Fibroblast of skin of abdomen (primary cell): ENCODE measurements around the gene HECTD2.
"Not testable (repeated sequence)": the region's sequence is repeated elsewhere in the genome, so short reads cannot be mapped to it uniquely, and the experiment has no call there.

ENCODE experiments used
- DNase-seq: peaks from one replicate; pipeline ENCODE4 v3.0.0-alpha.2; 2013

The HECTD2 gene

DNA sequence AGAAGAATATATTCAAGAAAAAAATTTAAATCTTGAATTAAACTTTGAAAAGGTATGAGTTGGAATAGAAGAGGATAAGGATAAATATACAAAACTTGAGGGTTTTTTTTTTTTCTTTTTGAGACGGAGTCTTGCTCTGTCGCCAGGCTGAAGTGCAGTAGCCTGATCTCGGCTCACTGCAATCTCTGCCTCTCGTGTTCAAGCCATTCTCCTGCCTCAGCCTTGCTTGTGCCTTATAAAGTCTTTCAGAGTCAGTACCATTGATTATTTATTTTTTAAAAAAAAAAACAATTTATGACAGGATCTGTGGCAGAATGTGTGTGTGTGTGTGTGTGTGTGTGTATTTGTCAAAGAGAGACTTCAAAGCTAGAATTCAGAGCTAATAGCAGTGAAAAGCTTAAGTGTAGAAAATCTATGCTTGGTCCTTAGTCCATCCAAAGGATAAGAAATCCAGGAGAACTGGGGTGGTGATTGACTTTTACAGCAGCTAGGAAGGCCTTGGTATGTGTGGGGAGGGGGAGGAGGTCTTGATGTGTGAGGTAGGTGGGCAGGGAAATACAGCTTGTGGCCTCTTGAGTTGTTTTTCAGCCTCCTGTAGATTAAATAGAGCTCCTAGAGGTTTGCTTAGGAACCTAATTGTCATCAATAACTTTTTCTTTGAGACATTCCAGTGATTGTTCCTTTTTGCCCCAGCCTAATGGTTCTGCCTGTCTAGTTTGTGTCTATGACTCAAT, 2.4 kb downstream of the HECTD2 start:
- no peak for DNase-seq

DNA sequence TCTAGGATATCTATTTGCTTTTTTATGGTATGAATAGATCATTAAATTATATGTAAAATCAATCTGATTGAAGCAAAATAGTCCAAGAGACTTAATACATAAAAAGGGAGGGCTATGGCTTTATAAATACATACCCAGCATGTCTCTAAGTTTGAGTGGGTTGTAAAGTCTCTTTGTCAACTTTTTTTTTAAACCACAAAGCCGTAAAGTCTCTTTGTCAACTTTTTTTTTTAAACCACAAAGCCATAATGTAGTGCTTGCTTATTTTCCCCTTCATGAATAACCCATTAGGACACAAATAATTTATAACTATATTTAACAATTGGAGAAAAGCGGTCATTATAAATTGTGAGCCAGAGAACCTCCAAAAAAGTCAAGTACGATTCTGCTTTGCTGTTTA, 5.7 kb downstream of the HECTD2 start:
- DNase-seq: peak; percentile 48

DNA sequence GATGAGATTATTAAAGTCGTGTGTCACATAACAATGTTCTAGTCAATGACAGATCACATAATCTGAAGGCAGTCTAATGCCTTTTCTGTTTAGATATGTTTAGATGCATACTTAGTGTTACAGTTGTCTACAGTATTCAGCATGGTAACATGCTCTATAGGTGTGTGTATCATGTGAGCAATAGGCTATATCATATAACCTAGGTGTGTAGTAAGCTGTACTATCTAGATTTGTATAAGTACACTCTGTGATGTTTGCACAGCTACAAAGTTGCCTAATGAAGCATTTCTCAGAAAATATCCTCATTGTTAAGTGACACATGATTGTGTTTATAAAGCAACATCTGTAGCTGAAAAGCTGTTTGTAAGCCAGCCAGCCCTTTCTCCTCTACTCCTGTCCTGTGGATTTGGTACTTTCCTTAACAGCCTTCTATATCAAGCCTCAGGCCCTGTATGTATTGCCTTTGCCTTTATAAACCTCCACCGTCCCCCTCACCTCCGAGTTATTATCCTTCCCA, 6.3 kb downstream of the HECTD2 start:
- no peak for DNase-seq

DNA sequence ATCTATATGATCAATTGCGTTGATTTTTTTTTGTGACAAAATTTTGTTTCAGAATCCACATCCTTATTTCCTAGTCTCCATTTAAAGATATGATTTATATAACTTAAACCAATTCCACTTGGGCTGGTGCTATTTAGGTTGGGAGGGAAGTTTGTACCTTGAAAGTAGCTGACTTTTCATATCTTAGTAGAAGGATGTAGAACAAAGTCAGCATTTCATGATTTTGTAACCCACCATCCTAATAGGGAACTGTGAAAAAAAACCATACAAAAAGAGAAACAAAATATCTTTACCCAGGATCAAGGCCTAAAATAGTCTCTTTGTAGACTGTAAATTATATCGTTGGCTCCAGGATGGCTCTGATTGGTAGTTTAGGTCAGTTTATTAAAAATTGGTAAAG, 8.3 kb downstream of the HECTD2 start:
- DNase-seq: no peak

DNA sequence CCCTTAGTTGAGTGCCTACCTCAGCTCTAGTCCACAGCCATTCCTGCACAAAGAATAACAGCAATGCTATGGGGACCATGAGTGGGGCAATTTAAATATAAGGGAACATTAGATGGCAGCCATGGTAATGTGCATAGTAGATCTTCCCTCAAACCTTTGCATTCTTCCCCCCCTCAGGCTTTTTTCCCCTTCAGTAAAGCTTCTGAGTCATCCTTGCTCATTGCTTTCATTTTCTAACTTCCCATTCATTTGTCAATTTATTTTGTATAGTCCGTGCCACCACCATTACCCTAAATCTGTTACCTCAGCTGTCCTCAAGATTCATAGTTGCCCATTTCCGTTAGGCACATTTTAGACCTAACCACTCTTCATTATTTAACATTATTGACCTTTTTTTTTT, 10.7 kb downstream of the HECTD2 start:
- peak; percentile 53 for DNase-seq

DNA sequence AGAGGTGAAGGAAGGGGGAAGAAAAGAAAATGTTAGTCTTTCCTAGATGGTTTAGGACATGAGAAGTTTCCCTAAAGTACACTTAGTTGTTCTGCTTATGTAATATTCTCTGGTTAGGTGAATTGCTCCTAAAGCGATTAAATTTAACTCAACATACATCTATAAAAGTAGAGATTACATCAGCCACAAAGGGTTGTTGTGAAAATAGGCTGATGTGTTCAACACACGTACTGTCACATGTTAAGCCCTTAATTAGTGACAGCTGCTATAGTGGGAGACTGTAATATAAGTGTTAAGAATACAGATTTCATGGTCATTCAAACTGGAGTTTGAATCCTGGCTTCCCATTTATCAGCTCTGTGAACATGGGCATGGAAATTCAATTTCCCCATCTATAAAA, 12.8 kb downstream of the HECTD2 start:
- DNase-seq: peak; percentile 61

DNA sequence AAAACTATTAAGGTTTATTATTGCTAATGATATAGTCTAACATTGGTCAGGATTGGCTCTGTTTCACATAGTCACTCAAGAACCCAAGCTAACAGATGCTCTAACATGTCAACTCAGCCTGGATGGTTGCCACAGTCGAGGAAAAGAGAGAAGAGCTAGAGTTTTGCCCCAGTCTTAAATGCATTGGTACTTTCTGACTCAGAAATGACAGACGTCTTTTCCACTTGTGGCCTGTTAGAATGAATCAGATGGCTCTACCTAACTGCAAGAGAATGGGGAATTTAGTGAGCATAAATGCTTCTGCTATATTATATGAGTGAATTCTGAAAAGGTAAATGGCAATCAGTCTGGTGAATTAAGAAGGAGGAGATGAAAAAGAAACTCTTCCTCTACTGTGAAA, 13.9 kb downstream of the HECTD2 start:
- peak; percentile 50 for DNase-seq

DNA sequence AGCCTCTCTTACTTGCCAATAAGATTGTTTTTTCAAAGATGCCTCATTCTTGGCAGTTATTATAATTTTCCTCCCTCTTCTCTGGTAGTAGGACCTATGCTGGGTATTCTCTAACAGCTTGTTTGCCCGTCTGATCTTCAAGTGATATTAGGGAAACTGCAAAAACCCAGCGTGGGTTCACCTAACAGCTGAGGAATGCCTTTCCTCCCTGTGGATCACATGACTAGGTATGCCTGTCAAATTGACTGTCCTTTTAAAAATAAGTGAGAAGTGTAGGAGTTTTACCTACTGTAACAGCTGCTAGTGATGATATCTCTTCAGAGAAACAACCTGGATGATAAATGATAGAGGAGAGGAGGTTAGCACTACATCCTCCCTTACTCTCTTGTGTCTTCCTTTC, 22.0 kb downstream of the HECTD2 start:
- no peak for DNase-seq

DNA sequence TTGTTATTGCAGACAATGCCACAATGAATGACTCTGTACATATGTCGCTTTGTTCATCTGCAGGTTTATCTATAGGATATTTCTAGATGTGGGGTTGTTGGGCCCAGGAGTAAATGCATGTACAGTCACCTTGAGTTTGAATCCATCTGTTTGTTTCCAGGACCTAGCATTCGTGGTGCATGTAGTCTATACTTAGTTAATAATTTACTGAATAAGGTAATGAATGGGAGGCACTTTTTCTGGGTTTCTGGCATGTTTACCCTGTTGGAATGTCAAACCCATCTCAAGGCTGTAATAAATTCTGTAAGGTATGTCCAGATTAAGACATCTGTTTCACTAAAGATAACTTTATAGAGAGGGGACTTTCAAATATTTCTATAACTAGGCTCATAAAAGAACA, 23.5 kb downstream of the HECTD2 start:
- DNase-seq: peak; percentile 22

DNA sequence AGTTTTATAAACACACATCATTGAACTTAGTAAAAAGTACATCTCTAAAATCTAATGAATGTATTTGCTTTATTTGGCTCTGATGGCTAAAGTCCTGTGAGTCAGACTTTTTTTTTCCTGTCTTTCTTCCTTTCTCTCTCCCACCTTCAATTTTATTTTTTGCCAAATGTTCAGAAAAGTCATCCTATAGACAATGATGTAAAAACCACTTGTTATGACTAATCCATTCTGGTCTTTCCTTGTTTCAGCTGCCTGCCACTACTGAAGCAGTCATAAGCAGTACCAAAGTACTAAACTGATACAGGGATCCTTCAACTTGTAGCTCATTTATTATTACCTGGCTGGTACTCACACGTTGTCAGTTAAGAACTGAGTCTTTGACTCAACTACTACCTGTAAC, 23.9 kb downstream of the HECTD2 start:
- DNase-seq: peak; percentile 72

DNA sequence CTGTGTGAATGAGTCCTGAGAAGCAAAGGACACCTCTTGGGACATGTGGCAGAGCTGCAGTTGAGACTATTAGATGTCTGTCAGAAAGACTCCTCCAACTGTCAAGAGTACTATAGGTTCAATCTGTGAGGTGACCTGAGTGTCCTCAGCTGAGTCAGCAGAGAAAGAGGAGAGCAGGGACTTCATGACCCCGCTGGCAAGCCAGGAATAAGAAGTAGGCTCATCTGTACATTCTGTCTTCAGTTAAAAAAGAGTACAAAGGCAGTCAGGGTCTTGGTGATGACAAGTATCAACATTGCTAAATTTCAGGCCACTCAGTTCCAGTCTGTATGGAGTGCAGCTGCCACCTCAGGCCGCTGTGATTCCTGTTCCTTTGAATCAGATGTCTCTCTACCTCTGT, 25.1 kb downstream of the HECTD2 start:
- DNase-seq: no peak

DNA sequence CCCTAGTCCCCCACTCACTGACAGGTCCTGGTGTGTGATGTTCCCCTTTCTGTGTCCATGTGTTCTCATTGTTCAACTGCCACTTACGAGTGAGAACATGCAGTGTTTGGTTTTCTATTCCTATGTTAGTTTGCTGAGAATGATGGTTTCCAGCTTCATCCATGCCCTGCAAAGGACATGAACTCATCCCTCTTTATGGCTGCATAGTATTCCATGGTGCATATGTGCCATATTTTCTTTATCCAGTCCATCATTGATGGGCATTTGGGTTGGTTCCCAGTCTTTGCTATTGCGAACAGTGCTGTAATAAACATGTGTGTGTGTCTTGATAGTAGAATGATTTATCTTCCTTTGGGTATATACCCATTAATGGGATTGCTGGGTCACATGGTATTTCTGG, 28.1 kb downstream of the HECTD2 start:
- not testable (repeated sequence) for DNase-seq

DNA sequence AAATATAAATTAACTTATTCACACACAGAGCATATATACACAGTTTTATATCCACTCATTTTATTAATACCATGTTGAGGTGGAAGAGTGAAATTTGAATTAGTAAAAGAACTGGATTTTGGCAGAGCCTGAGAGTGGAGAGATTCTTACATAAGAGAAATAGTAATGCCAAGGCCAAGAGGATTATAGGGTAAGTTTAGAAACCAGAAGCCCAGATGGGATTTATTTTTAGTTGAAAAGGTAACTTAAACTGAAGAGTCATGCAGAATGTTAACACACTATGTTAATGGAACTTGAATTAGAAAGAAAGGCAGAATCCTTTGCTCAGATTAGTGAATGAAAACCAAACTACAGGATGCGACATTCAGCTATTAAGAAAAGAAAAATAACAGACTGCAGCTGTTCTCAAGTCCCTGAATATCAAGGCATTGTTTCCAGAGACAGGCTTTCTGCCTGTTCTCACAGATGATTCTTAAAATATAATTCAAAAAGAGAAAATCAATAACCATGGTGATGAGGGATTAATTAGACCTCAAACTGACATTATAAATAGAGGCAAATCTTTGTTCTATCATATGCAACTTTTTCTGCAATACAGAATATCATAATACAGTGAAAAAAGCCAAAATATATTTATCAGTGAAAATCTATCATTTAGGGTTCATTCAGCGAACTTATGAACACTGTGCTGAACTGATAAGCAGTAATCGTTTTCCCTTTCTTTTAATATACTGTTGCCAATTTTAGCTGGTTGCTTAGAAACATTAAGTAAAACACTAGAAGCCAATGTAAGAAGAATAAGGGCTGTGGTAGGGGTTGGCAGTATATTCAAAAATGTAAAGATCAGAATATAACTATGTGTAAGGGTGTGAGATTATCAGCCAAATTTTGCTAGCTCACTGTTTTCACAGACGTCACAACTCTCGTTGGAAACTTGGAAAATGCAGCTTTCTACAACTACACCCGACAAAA, 34.4 kb downstream of the HECTD2 start:
- DNase-seq: no peak

DNA sequence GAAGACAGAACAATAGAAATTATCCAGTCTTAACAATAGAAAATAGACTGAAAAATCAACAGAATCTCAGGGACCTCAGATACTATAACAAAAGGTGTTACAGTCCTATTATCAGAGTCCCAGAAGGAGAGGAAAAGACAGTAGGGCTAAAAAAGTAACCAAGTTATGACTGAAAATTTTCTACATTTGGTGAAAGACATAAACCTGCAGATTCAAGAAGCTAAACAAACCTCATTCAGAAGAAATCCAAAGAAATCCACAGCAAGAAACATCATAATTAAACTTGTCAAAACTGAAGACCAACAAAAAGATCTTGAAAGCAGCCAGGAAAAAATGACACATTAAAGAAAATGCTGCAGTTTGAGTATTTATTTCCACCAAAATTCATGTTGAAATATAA, 41.9 kb downstream of the HECTD2 start:
- DNase-seq: no peak

DNA sequence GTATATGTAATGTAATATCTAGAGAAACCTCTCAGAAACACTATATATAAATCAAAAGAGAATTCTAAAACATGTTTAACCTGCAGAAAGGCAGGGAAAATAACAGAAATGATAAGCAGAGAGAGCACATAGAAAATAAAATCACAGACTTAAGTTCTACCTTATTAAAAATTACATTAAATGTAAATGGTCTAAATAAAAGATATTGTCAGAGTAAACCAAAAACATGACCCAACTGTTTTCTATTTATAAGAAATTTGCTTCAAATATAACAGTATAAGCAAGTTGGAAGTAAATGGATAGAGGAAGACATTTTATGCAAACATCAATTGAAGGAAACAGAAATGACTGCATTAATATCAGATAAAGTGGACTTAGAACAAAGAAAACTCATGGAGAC, 43.4 kb downstream of the HECTD2 start:
- DNase-seq: no peak

DNA sequence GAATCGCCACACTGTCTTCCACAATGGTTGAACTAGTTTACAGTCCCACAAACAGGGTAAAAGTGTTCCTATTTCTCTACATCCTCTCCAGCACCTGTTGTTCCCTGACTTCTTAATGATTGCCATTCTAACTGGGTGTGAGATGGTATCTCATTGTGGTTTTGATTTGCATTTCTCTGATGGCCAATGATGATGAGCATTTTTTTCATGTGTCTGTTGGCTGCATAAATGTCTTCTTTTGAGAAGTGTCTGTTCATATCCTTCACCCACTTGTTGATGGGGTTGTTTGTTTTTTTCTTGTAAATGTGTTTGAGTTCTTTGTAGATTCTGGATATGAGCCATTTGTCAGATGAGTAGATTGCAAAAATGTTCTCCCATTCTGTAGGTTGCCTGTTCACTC, 45.0 kb downstream of the HECTD2 start:
- DNase-seq: not testable (repeated sequence)

DNA sequence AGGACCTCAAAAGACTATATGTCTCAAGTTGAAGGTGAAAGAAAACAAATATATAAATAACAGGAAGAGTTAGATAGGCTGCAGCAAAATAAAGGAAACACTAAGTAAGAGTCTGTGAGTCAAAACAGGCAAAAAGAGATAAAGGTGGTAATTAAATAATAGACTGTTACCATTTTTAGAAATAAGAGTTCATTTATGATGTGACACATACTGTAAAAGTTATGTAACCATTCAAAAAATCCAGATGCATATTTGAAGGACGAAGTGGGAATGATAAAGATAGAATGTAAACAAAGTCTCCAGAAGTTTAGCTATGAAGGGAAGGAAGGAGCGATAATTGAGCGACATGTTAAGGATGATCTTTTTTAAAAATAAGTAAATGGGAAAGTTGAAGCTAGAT, 50.5 kb downstream of the HECTD2 start:
- DNase-seq: peak; percentile 6

DNA sequence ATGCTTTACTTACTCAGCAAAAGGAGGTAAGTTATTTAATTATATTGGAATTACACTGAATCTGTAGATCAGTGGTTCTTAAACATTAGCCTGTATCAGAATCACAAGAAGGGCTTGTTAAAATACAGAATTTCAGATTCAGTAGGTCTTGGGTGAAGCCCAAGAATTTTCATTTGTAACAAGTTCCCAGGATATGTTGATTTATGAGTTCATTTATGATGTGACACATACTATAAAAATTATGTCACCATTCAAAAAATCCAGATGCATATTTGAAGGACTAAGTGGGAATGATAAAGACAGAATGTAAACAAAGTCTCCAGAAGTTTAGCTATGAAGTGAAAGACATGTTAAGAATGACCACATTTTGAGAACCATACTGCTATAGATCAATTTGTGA, 52.3 kb downstream of the HECTD2 start:
- DNase-seq: peak; percentile 61

DNA sequence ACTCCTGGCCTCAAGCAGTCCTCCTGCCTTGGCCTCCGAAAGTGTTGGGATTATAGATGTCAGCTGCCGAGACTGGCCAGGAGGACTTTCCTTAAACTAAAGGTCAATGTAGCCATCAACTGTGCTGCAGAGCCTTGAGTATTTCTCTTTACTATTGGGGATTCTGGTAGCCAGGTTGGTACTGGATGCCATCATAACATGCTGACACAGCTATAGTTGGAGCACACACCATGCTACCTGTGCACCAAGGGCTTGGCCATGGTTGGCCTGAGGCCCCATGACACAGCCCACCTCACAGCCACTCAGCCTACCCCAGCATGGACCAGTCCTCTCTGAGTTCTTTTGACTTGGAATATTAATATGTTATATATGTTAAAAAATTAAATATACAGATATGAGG, 54.4 kb downstream of the HECTD2 start:
- no peak for DNase-seq

DNA sequence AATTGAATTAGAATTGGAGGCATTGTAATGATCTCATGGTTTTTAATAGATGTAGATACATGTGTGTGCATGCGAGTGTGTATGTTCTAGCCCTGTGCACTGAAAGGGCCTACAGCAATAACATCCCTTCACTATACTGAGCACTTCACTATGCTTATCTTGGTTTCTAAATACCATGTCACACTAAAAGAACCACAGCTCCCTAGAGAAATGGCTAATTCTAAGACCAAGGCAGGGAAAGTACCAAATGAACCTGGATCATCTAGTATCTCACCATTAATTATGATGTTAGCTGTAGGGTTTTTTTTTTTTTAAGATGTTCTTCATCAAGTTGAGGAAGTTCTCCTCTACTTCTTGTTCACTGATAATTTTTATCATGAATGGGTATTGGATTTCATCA, 55.1 kb downstream of the HECTD2 start:
- no peak for DNase-seq

DNA sequence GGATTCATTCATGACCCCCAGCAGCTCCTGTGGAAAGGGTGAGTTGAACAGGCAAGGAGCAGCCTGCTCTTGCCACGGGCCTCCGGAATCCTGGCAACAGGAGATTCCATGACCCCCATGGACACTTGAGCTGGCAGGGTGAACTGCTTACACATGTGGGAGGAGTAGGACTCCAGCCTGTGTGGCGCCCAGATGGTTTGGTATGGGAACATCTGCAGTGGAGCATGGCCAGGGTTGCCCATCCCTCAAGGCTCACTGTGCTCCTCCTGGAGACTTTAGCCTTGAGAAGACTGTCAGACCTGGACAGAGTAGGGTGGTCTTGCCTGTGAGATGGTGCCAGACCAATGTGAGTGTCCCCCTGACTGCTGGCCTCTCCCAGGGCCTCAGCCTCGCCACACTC, 57.0 kb downstream of the HECTD2 start:
- no peak for DNase-seq

DNA sequence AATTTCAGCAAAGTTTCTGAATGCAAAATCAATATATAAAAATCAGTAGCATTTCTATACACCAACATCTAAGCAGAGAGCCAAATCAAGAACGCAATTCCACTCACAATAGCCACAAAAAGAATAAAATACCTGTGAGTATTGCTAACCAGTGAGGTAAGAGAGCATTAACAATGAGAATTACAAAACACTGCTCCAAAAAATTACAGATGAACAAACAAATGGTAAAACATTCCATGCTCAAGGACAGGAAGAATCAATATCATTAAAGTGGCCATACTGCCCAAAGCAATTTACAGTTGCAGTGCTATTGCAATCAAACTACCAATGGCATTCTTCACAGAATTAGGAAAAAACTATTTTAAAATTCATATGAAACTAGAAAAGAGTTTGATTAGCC, 61.5 kb downstream of the HECTD2 start:
- DNase-seq: no peak

DNA sequence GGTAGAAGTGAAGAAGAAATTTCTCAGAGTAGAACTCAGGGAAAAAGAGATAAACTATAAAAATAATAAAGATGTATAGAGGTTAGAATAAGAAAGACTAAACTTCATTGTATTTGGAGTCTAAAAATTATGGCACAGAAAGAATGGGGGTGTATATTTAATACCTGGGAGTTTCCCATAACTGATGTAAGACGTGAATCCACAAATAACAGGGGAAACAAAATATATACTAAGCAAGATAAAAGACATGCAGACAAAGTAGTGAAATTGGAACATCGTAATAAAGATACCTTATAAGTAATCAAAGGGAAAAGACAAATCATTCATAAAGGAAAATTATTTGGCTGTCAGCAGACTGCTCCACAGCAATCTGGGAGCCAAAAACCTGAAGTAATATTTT, 62.8 kb downstream of the HECTD2 start:
- DNase-seq: no peak

DNA sequence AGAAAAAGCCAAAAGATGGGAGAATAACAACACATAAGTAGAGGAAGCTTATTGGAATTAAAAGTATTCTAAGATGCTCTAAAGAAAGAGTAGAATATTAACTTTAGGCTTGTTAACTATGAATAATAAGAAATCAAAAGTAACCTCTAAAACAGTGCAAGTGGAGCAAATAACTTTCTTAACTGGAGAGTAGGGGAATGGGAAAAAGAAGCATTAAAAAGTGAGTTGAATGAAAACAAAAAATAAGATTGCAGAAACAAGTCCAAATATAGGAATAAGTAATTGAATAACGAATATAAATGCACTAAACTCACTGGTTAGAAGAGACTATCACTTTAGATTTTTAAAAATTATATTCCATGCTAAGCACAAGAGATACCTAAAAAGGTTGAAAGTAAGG, 63.9 kb downstream of the HECTD2 start:
- no peak for DNase-seq
